Stimulated activated CD4-positive, alpha-beta T cell treated with anti-CD3 and anti-CD28 coated beads, Interleukin-4, amount 100 ng/mL, for 4 hours (primary cell): ENCODE data around the gene ITSN2.
"Not testable (repeated sequence)": the region's sequence is repeated elsewhere in the genome, so short reads cannot be mapped to it uniquely, and the experiment has no call there.

ENCODE experiments used
- DNase-seq, 2 experiments: peaks; one replicate each; pipeline ENCODE4 v3.0.0-alpha.2; 2020

The ITSN2 gene

GRCh38 chr2:24360050-24360962 lies at the start of gene ITSN2:
Gene ITSN2 (minus strand): TSS chr2:24360536. CDS start chr2:24328082, 32,454 bp downstream.
- DNase-seq, result peak; percentile 79

- DNase-seq, result no peak
Observed at GRCh38 chr2:24409171-24409570, 48.8 kb upstream of the ITSN2 start.

- DNase-seq, result not testable (repeated sequence)
Observed at GRCh38 chr2:24408704-24409103, 48.4 kb upstream of the ITSN2 start.

- DNase-seq, result no peak
Observed at GRCh38 chr2:24404491-24404921, 44.2 kb upstream of the ITSN2 start.

GRCh38 chr2:24403832-24404212 lies 43.5 kb upstream of the ITSN2 start:
- no peak for DNase-seq

- DNase-seq, result no peak
Observed at GRCh38 chr2:24403168-24403831, 43.0 kb upstream of the ITSN2 start.

GRCh38 chr2:24402242-24403097 lies 42.1 kb upstream of the ITSN2 start:
- no peak for DNase-seq

- DNase-seq, result no peak
Observed at GRCh38 chr2:24400207-24400907, 40.0 kb upstream of the ITSN2 start.

- no peak for DNase-seq
Observed at GRCh38 chr2:24399434-24400206, 39.3 kb upstream of the ITSN2 start.

GRCh38 chr2:24394998-24395397 lies 34.7 kb upstream of the ITSN2 start:
- no peak for DNase-seq

GRCh38 chr2:24392542-24393059 lies 32.3 kb upstream of the ITSN2 start:
- no peak for DNase-seq

GRCh38 chr2:24385366-24385765 lies 25.0 kb upstream of the ITSN2 start:
- no peak for DNase-seq

- peak; percentile 36 to 43 for DNase-seq
Observed at GRCh38 chr2:24382363-24383073, 22.2 kb upstream of the ITSN2 start.

GRCh38 chr2:24380820-24381219 lies 20.5 kb upstream of the ITSN2 start:
- DNase-seq, result no peak

- no peak for DNase-seq
Observed at GRCh38 chr2:24375349-24376087, 15.2 kb upstream of the ITSN2 start.

- no peak for DNase-seq
Observed at GRCh38 chr2:24374301-24374700, 14.0 kb upstream of the ITSN2 start.

- DNase-seq, result no peak
Observed at GRCh38 chr2:24372033-24372432, 11.7 kb upstream of the ITSN2 start.

- DNase-seq, result no peak
Observed at GRCh38 chr2:24365826-24366225, 5.5 kb upstream of the ITSN2 start.

GRCh38 chr2:24365051-24365450 lies 4.7 kb upstream of the ITSN2 start:
- no peak for DNase-seq

- no peak for DNase-seq
Observed at GRCh38 chr2:24363301-24363700, 3.0 kb upstream of the ITSN2 start.
